ENCODE data around the gene PPIL1.

Gene PPIL1

DNA sequence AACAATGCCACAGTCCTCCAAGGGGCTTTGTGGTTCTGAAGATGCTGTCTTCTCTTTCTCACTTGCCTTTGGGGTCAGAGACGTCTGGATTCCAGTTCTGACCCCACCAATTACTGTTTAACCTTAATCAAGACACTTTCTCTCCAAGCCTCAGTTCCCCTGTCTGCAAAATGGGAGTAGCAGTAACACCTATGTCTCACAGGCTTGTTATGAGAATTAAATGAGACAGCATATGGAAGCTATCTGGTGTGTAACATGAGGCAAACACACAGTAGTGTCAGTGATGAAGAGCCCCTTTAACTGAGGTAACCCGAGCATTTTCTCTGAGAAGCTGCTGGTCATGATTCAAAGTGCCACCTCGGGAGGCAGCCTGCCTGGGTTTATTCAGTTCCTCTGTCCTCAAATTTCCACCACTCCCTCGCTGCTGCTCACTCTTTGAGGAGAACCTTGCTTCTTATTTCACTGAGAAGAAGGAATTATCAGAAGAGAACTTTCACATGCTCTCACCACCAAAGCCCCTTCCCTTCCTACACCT lies 11.7 kb downstream of the PPIL1 start:
- Histone ChIP-seq H3K27me3 (ENCODE audit: control insufficient read depth, insufficient read depth, low read length) (no peaks in the 10 kb centered on the region), H3K4me1 (ENCODE audit: control insufficient read depth, insufficient read depth, low read length) (peaks cover 6% of the 10 kb centered on the region), H3K9ac (ENCODE audit: low read depth, low read length) (no peak overlapping the region), H3K9me3 (ENCODE audit: control insufficient read depth, insufficient read depth, low read length) (no peaks in the 10 kb centered on the region), H3K4me3 (ENCODE audit: low read depth, low read length) (no peak overlapping the region), H3K36me3 (ENCODE audit: control insufficient read depth, insufficient read depth, low read length) (peaks cover 3% of the 10 kb centered on the region)

DNA sequence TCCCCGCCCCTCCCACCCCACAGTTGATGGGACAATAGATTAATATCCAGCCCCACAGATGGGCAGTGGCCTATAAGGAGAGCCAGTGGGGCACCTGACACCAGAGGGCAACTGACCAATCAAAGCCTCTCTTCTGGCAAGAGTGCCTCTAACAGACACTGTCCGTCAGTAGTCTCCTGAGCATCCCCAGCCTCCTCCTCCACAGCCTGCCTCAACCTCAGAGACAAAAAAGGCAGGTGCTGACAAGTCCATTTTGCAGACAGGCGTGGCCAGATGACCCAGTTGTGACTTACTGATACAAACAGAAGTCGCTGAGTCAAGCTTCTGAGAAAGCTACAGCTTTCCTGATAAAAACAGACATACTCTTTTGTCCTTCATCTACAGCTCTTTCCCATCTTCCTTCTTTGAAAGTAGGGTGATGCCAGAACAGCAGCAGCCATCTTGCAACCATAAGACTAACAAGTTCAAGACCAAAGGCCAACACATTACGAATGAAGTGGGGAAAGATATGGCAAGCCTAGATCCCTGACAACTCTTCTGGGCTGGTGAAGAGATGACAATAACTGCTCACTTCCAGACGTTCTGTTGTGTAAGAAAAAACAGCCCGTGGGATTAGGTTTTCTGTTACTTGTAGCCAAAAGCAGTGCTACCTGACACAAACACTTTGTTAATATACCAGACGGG lies 12.3 kb downstream of the PPIL1 start:
- Histone ChIP-seq H3K36me3 (ENCODE audit: control insufficient read depth, insufficient read depth, low read length) (no peaks in the 10 kb centered on the region), H3K4me1 (ENCODE audit: control insufficient read depth, insufficient read depth, low read length) (peaks cover 6% of the 10 kb centered on the region)

DNA sequence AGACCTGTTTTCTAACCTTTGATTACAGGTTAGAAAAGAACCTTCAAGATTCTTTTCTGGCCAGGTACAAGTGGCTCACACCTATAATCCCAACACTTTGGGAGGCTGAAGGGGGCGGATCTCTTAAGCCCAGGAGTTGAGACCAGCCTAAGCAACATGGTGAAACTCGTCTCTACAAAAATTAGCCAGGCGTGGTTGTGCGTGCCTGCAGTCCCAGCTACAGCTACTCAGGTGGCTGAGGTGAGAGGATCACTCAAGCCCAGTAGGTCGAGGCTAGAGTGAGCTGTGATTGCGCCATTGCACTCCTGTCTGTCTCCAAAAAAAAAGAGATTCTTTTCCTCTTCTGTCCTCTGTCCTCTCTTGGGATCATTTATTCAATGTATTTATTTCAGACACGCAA lies 14.5 kb downstream of the PPIL1 start:
- no peaks in the 10 kb centered on the region for H3K27me3 ChIP-seq (ENCODE audit: control insufficient read depth, insufficient read depth, low read length)
- no peak overlapping the region for H3K9ac ChIP-seq (ENCODE audit: low read depth, low read length)
- H3K36me3 ChIP-seq (ENCODE audit: control insufficient read depth, insufficient read depth, low read length), result peaks cover 11% of the 10 kb centered on the region
- H3K4me3 ChIP-seq (ENCODE audit: low read depth, low read length), result no peak overlapping the region
- H3K4me1 ChIP-seq (ENCODE audit: control insufficient read depth, insufficient read depth, low read length), result peaks cover 6% of the 10 kb centered on the region
- H3K9me3 ChIP-seq (ENCODE audit: control insufficient read depth, insufficient read depth, low read length), result no peaks in the 10 kb centered on the region

More for the DNA sequence above, 12.3 kb downstream of the PPIL1 start:
- no peak overlapping the region for H3K9ac ChIP-seq (ENCODE audit: low read depth, low read length)
- no peak overlapping the region for H3K4me3 ChIP-seq (ENCODE audit: low read depth, low read length)
- H3K27me3 ChIP-seq (ENCODE audit: control insufficient read depth, insufficient read depth, low read length), result no peaks in the 10 kb centered on the region
- H3K9me3 ChIP-seq (ENCODE audit: control insufficient read depth, insufficient read depth, low read length), result no peaks in the 10 kb centered on the region

DNA sequence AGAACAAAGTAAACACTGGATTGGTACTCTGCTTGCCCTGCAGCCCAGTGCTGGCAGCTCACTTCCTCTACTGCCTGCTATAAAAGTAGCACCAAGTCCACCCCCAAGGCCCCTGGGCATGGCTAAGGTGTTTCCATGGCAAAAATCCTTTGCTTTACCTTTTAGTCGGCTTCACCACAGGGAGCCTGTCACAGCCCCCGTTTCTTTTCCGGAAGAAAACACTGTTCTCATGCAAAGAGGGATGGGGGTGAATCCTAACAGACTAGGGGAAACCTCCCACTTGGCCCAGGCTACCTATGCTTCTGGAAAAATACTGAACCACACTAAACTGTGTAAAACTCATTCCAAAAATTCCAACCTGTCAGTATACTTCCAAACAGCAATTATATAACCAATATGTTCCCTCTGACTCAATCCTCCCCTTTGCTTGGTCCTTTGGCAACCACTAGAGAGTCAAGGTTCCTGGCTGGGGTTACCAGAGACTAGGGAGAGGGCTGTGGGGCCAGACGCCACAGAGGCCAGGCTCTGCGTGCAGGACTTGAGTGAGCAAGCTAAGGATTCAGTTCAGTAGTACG lies 16.1 kb downstream of the PPIL1 start:
- Histone ChIP-seq H3K9ac (ENCODE audit: low read depth, low read length) (no peak overlapping the region), H3K4me3 (ENCODE audit: low read depth, low read length) (no peak overlapping the region), H3K4me1 (ENCODE audit: control insufficient read depth, insufficient read depth, low read length) (peaks cover 2% of the 10 kb centered on the region), H3K36me3 (ENCODE audit: control insufficient read depth, insufficient read depth, low read length) (peaks cover 15% of the 10 kb centered on the region), H3K9me3 (ENCODE audit: control insufficient read depth, insufficient read depth, low read length) (no peaks in the 10 kb centered on the region), H3K27me3 (ENCODE audit: control insufficient read depth, insufficient read depth, low read length) (no peaks in the 10 kb centered on the region)

DNA sequence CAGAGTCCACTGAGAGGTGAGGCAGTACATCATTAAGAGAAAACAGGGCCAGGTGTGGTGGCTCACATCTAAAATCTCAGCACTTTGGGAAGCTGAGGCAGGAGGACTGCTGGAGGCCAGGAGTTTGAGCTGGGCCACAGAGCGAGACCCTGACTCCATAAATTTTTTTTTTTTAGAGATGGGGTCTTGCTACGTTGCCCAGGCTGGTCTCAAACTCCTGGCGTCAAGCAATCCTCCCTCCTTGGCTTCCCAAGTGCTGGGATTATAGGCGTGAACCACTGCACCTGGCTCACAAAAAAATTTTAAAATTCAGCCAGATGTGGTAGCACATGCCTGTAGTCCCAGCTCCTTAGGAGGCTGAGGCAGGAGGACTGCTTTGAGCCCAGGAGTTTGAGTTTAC lies 17.3 kb downstream of the PPIL1 start:
- H3K36me3 ChIP-seq (ENCODE audit: control insufficient read depth, insufficient read depth, low read length), result peaks cover 15% of the 10 kb centered on the region
- no peaks in the 10 kb centered on the region for H3K27me3 ChIP-seq (ENCODE audit: control insufficient read depth, insufficient read depth, low read length)
- H3K9ac ChIP-seq (ENCODE audit: low read depth, low read length), result no peak overlapping the region
- no peaks in the 10 kb centered on the region for H3K9me3 ChIP-seq (ENCODE audit: control insufficient read depth, insufficient read depth, low read length)
- peaks cover 2% of the 10 kb centered on the region for H3K4me1 ChIP-seq (ENCODE audit: control insufficient read depth, insufficient read depth, low read length)
- no peak overlapping the region for H3K4me3 ChIP-seq (ENCODE audit: low read depth, low read length)

DNA sequence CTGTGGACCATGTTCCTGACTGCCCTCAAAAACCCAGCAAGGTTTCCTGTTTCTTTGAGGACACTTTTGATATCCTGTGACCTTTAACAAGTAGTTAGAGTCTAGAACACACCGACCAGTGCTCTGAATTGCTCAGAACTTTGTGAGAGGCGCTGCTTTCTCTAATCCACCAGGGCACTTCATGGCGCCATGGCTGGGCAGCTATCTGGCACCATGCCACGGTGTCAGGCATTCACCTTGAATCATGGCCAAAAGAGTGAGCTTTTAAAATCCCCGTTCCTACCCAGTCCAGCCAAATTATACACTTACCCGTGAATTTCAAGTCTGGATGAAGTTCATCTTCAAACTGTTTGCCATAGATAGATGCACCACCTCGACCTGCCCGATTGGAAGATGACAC lies 18.3 kb downstream of the PPIL1 start:
- H3K4me1 ChIP-seq (ENCODE audit: control insufficient read depth, insufficient read depth, low read length), result peaks cover 2% of the 10 kb centered on the region
- no peaks in the 10 kb centered on the region for H3K9me3 ChIP-seq (ENCODE audit: control insufficient read depth, insufficient read depth, low read length)
- no peaks in the 10 kb centered on the region for H3K27me3 ChIP-seq (ENCODE audit: control insufficient read depth, insufficient read depth, low read length)
- peaks cover 15% of the 10 kb centered on the region for H3K36me3 ChIP-seq (ENCODE audit: control insufficient read depth, insufficient read depth, low read length)
- no peak overlapping the region for H3K4me3 ChIP-seq (ENCODE audit: low read depth, low read length)
- no peak overlapping the region for H3K9ac ChIP-seq (ENCODE audit: low read depth, low read length)

DNA sequence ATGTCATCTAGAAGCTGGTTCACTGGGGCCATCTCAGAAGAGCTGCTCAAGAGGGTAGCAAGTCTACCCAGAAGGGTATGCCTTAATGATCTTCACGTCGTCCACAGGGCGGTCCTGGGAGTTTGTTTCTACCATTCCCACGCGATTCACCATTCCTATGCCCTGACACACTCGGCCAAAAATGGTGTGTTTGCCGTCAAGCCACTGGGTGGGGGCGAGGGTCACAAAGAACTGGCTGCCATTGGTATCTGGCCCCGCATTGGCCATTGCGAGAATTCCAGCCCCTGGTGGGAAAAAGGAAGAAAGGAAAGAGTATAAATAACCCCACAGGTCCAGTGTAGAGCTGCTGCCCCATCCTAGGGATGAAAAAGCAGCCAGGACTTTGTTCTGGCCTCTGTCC lies 18.9 kb downstream of the PPIL1 start:
- H3K4me1 ChIP-seq (ENCODE audit: control insufficient read depth, insufficient read depth, low read length), result peaks cover 2% of the 10 kb centered on the region
- H3K4me3 ChIP-seq (ENCODE audit: low read depth, low read length), result no peak overlapping the region
- H3K27me3 ChIP-seq (ENCODE audit: control insufficient read depth, insufficient read depth, low read length), result no peaks in the 10 kb centered on the region
- no peaks in the 10 kb centered on the region for H3K9me3 ChIP-seq (ENCODE audit: control insufficient read depth, insufficient read depth, low read length)
- no peak overlapping the region for H3K9ac ChIP-seq (ENCODE audit: low read depth, low read length)
- H3K36me3 ChIP-seq (ENCODE audit: control insufficient read depth, insufficient read depth, low read length), result peaks cover 15% of the 10 kb centered on the region

DNA sequence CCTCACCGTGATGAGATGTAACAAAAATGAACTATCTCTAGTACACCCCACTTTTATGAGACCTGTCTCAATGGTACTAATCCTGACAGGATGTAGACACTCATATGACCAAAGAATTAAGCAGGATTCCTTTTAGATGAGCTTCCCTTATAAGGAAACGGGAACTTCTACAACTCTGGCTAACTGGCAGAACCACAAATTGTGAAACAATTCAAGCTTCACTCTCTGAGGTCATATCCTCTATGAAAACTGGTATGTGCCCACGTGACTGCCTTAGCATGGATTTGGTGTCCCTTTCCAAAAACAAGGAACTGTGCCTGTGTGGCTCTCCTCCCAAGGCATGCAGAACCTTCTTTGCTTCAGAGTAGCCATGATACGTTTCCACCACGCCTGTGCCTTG lies 21.3 kb downstream of the PPIL1 start:
- no peak overlapping the region for H3K4me3 ChIP-seq (ENCODE audit: low read depth, low read length)
- no peaks in the 10 kb centered on the region for H3K9me3 ChIP-seq (ENCODE audit: control insufficient read depth, insufficient read depth, low read length)
- H3K27me3 ChIP-seq (ENCODE audit: control insufficient read depth, insufficient read depth, low read length), result peaks cover 1% of the 10 kb centered on the region
- peaks cover 2% of the 10 kb centered on the region for H3K4me1 ChIP-seq (ENCODE audit: control insufficient read depth, insufficient read depth, low read length)
- H3K9ac ChIP-seq (ENCODE audit: low read depth, low read length), result no peak overlapping the region
- peaks cover 15% of the 10 kb centered on the region for H3K36me3 ChIP-seq (ENCODE audit: control insufficient read depth, insufficient read depth, low read length)

DNA sequence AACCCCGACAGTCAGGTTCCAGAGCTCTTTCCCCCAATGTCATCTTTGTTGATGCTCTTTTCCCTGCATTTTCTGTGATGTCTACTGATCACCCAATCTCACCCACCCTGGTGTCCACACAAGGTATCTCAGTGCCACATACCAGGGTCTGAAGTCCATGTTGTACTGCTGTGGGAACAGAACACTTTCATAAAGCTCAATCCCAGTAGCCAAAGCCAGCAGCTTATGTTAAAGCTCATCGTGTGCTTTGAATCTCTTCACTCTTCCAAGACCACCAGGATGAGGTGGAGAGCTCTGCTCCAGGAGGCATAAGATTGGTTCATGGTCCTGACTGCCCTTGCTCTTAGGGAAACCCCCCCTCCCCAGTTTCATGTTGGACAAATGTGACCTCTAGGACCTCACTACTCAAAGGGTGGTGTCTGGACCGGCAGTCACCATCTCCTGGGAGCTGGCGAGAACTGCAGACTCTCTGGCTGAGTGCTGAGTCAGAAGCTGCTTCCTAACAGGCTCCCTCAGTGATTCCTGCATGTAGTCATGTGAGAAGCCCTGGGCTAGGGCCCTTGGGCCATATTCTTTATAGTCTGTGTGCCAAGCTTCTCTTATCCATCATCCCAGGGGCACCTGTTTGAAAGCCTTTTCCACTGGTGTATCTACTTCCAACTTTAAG lies 22.0 kb downstream of the PPIL1 start:
- Histone ChIP-seq H3K4me3 (ENCODE audit: low read depth, low read length) (no peak overlapping the region), H3K4me1 (ENCODE audit: control insufficient read depth, insufficient read depth, low read length) (peaks cover 2% of the 10 kb centered on the region), H3K27me3 (ENCODE audit: control insufficient read depth, insufficient read depth, low read length) (peaks cover 7% of the 10 kb centered on the region), H3K9me3 (ENCODE audit: control insufficient read depth, insufficient read depth, low read length) (no peaks in the 10 kb centered on the region), H3K36me3 (ENCODE audit: control insufficient read depth, insufficient read depth, low read length) (peaks cover 15% of the 10 kb centered on the region), H3K9ac (ENCODE audit: low read depth, low read length) (no peak overlapping the region)

DNA sequence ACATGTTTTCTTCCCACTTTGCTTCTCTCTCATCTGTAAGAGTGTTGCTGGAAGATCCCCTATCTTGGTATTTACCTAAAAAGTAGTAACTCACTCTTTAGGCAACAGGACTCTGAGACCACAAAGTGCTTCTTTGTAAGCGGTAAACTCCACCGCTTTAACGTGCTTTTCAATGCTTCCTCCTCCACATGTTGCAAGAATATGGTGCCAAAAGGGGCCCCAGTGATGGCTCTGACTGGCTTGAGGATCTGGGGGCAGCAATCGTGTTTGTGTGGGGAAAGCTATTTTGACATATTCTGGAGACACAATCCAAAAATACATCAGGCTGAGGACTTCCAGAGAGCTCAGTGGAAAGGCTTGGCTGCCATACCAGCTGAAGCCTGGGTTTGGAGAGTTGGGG lies 23.0 kb downstream of the PPIL1 start:
- no peak overlapping the region for H3K4me3 ChIP-seq (ENCODE audit: low read depth, low read length)
- peaks cover 15% of the 10 kb centered on the region for H3K36me3 ChIP-seq (ENCODE audit: control insufficient read depth, insufficient read depth, low read length)
- no peaks in the 10 kb centered on the region for H3K9me3 ChIP-seq (ENCODE audit: control insufficient read depth, insufficient read depth, low read length)
- peaks cover 2% of the 10 kb centered on the region for H3K4me1 ChIP-seq (ENCODE audit: control insufficient read depth, insufficient read depth, low read length)
- H3K27me3 ChIP-seq (ENCODE audit: control insufficient read depth, insufficient read depth, low read length), result peaks cover 8% of the 10 kb centered on the region
- H3K9ac ChIP-seq (ENCODE audit: low read depth, low read length), result no peak overlapping the region

DNA sequence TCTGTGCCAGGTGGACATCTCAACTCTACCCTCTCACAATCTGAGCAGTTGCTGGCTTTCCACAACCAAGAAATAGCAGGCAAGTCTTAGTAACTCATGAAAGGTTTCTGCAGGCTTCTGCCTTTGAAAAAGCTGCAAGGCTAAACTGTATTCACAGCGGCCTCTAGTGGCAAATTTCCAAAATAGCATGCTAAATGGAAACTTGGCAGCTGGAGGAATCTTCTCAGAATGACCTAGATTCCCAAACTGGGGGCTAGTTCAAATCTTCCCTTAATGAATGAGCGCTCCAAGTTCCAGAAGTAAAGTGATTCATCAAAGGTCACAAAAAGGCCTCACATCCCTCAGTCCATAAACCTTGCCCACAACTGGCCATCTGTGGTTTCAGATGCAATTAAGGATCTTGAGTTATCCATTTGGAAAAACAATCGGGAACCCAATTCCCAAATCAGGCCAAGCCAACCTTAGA lies 23.4 kb downstream of the PPIL1 start:
- Histone ChIP-seq H3K9ac (ENCODE audit: low read depth, low read length) (no peak overlapping the region), H3K4me1 (ENCODE audit: control insufficient read depth, insufficient read depth, low read length) (peaks cover 2% of the 10 kb centered on the region), H3K27me3 (ENCODE audit: control insufficient read depth, insufficient read depth, low read length) (peaks cover 8% of the 10 kb centered on the region), H3K4me3 (ENCODE audit: low read depth, low read length) (no peak overlapping the region), H3K9me3 (ENCODE audit: control insufficient read depth, insufficient read depth, low read length) (no peaks in the 10 kb centered on the region), H3K36me3 (ENCODE audit: control insufficient read depth, insufficient read depth, low read length) (peaks cover 12% of the 10 kb centered on the region)

DNA sequence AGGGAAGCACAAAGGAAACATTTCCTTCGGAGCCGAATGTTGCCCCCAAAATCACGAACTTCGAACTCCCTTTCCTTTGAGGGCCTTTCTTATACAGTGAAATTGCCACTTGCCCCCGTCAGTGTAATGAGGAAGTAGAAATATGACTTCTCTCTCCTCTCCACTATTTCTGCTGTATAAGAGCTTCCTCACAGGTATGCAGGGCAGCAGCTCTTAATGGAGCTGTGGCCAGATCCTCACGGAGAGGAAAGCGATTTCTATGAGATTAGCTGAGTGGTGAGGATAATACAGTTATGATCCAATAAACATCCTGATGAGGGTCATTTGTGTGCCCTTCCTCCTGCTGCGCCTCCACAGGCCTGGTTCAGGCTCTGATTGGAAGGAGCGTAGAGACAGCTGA lies 24.6 kb downstream of the PPIL1 start:
- Histone ChIP-seq H3K4me3 (ENCODE audit: low read depth, low read length) (no peak overlapping the region), H3K9me3 (ENCODE audit: control insufficient read depth, insufficient read depth, low read length) (no peaks in the 10 kb centered on the region), H3K9ac (ENCODE audit: low read depth, low read length) (no peak overlapping the region), H3K27me3 (ENCODE audit: control insufficient read depth, insufficient read depth, low read length) (peaks cover 8% of the 10 kb centered on the region), H3K36me3 (ENCODE audit: control insufficient read depth, insufficient read depth, low read length) (peaks cover 4% of the 10 kb centered on the region), H3K4me1 (ENCODE audit: control insufficient read depth, insufficient read depth, low read length) (peaks cover 2% of the 10 kb centered on the region)

Data from iPS-15b (cell line).